CD4-positive, alpha-beta T cell treated with Interleukin-15 for 1 hour (primary cell): ENCODE measurements around the gene HIGD2A.
"Not testable (repeated sequence)": the region's sequence is repeated elsewhere in the genome, so short reads cannot be mapped to it uniquely, and the experiment has no call there.

Experiments used
- DNase-seq: peaks from one replicate; pipeline ENCODE4 v3.0.0-alpha.2; 2020

Gene HIGD2A

GRCh38 chr5:176396330-176396729, 7.8 kb downstream of the HIGD2A start:
- DNase-seq: no peak

GRCh38 chr5:176397736-176398420, 9.3 kb downstream of the HIGD2A start:
- DNase-seq: no peak

- no peak for DNase-seq
Observed at GRCh38 chr5:176400382-176401156, 12.0 kb downstream of the HIGD2A start.

- DNase-seq: no peak
Observed at GRCh38 chr5:176401281-176402205, 13.0 kb downstream of the HIGD2A start.

- DNase-seq: no peak
Observed at GRCh38 chr5:176405656-176406435, 17.3 kb downstream of the HIGD2A start.

- DNase-seq: no peak
Observed at GRCh38 chr5:176406436-176407052, 18.0 kb downstream of the HIGD2A start.

GRCh38 chr5:176407456-176408251, 19.1 kb downstream of the HIGD2A start:
- no peak for DNase-seq

GRCh38 chr5:176408252-176408573, 19.7 kb downstream of the HIGD2A start:
- not testable (repeated sequence) for DNase-seq

GRCh38 chr5:176408590-176408989, 20.0 kb downstream of the HIGD2A start:
- no peak for DNase-seq

- DNase-seq: no peak
Observed at GRCh38 chr5:176409765-176410164, 21.2 kb downstream of the HIGD2A start.

- DNase-seq: no peak
Observed at GRCh38 chr5:176410486-176411180, 22.1 kb downstream of the HIGD2A start.

- no peak for DNase-seq
Observed at GRCh38 chr5:176412517-176413254, 24.1 kb downstream of the HIGD2A start.

GRCh38 chr5:176413255-176413565, 24.7 kb downstream of the HIGD2A start:
- DNase-seq: no peak

- no peak for DNase-seq
Observed at GRCh38 chr5:176413709-176414191, 25.2 kb downstream of the HIGD2A start.

GRCh38 chr5:176414704-176415103, 26.2 kb downstream of the HIGD2A start:
- DNase-seq: no peak

- no peak for DNase-seq
Observed at GRCh38 chr5:176415240-176415951, 26.8 kb downstream of the HIGD2A start.

- peak; percentile 91 for DNase-seq
Observed at GRCh38 chr5:176415952-176416924, 27.7 kb downstream of the HIGD2A start, which contains the start of gene CLTB. TSS of gene CLTB (minus strand) at chr5:176416539. CDS start at chr5:176416363, 176 bp downstream.

GRCh38 chr5:176416965-176417364, 28.4 kb downstream of the HIGD2A start:
- DNase-seq: no peak
